ENCODE data around the gene LIMD2. TPM values are rescaled to one million over a fixed set of nuclear protein-coding genes. Genes with fewer than 3 reads are reported as not detected.
A peak's percentile ranks its signal among the peaks of the same experiment; 100 is the strongest.
"Not testable (repeated sequence)": the region's sequence is repeated elsewhere in the genome, so short reads cannot be mapped to it uniquely, and the experiment has no call there.

Gene LIMD2
- total and polyA plus RNA-seq, 8 donors: 19.1 to 44.9 (median 32.8) TPM

- peak in 1 of 4 donors; percentile 12 for DNase-seq
- Histone ChIP-seq H3K9me3 (no peaks in the 10 kb centered on the region), H3K27me3 (no peaks in the 10 kb centered on the region), H3K4me1 (peaks cover 3 to 18% of the 10 kb centered on the region in 2 donors), H3K4me3 (peak overlapping the region; percentile 60 to 77), H3K27ac (peak overlapping the region; percentile 86 to 97), H3K36me3 (peaks cover 0 to 6% of the 10 kb centered on the region in 2 donors)
- intact Hi-C loops (cut with DNase I): no loop called here
- TF ChIP-seq CTCF (IDR thresholded peaks at IDR 0.05): no peak
- ATAC-seq: no peak
These were observed 40.7 kb upstream of the LIMD2 start for GRCh38 chr17:63740464-63741142.

DNA sequence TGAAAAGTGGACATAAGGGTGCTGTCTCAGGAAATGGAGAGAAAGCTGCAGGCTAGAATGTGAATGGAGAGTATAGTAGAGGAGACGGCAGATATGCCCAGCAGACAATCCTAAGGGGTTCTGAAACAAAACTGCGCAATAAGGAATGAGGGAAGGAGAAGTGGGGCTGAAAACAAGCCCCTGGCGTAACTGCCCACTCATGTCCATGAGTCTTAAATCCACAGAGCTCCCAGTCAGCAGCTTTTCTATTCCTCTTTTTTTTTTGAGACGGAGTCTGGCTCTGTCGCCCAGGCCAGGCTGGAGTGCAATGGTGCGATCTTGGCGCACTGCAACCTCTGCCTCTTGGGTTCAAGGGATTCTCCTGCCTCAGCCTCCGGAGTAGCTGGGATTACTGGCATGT, 35.8 kb upstream of the LIMD2 start:
- DNase-seq (no peak), ATAC-seq (no peak)
- H3K9me3 ChIP-seq: no peaks in the 10 kb centered on the region
- no peaks in the 10 kb centered on the region for H3K36me3 ChIP-seq
- peaks cover 3 to 7% of the 10 kb centered on the region in 2 donors for H3K4me1 ChIP-seq
- TF ChIP-seq CTCF (IDR thresholded peaks at IDR 0.05): no peak
- no peak overlapping the region for H3K27ac ChIP-seq
- H3K4me3 ChIP-seq: no peak overlapping the region
- intact Hi-C loops (cut with DNase I): no loop called here
- H3K27me3 ChIP-seq: no peaks in the 10 kb centered on the region

GRCh38 chr17:63722403-63722802, 22.5 kb upstream of the LIMD2 start:
- H3K9me3 ChIP-seq: no peaks in the 10 kb centered on the region
- intact Hi-C loops (cut with DNase I): no loop called here
- peaks cover 0 to 40% of the 10 kb centered on the region in 2 donors for H3K36me3 ChIP-seq
- H3K27me3 ChIP-seq: no peaks in the 10 kb centered on the region
- DNase-seq (no peak), ATAC-seq (no peak)
- H3K27ac ChIP-seq: no peak overlapping the region
- H3K4me1 ChIP-seq: no peaks in the 10 kb centered on the region
- H3K4me3 ChIP-seq: no peak overlapping the region
- no peak for TF ChIP-seq CTCF (IDR thresholded peaks at IDR 0.05)

GRCh38 chr17:63720194-63720593, 20.3 kb upstream of the LIMD2 start:
- DNase-seq; H3K9me3 ChIP-seq; H3K27ac ChIP-seq; intact Hi-C loops (cut with DNase I); H3K4me1 ChIP-seq; H3K4me3 ChIP-seq; H3K27me3 ChIP-seq; ATAC-seq: not testable (repeated sequence)
- peaks cover 0 to 35% of the 10 kb centered on the region in 2 donors for H3K36me3 ChIP-seq

DNA sequence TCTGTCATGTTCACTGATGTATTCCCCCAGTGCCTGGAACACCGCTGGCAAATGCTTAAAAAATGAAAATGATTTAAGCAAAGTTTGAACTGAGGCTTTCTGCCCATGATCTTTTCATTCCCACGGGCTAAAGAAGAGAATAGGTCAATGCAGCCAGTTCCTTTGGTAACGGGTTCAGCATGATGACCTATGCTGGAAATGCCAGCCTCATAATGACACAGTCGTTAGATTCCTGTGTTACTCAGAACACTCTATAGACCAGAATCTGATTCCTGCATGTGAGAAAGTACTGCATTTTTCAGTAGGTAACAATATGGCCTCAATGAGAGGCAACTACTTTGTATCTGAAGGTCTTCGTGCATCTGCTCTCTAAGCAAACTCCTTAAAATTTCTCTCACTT, 19.1 kb upstream of the LIMD2 start:
- no peak for DNase-seq
- Histone ChIP-seq H3K27me3 (no peaks in the 10 kb centered on the region), H3K27ac (no peak overlapping the region), H3K4me3 (no peak overlapping the region), H3K9me3 (no peaks in the 10 kb centered on the region), H3K36me3 (peaks cover 0 to 26% of the 10 kb centered on the region in 2 donors), H3K4me1 (no peaks in the 10 kb centered on the region)
- intact Hi-C loops (cut with DNase I): no loop called here
- no peak for TF ChIP-seq CTCF (IDR thresholded peaks at IDR 0.05)
- ATAC-seq: no peak

DNA sequence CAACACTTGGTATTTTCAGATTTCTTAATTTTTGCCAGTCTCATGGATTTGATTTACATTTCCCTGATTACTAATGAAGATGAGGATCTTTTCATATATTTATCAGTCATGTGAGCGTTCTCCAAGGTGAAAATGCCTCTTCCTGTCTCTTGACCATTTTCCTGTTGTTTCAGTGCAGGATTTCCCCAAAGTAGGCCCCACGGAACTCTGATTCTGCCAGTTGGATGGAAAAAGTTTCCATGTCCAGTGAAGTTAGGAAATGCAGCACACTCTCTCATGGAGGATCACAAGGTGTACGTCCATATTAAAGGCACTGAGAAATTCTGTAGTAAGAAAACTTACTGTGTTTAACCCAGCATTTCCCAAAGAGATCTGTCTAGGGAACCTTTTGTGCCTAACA, 16.5 kb upstream of the LIMD2 start:
- Histone ChIP-seq H3K4me1 (no peaks in the 10 kb centered on the region), H3K27ac (no peak overlapping the region), H3K36me3 (peaks cover 0 to 51% of the 10 kb centered on the region in 2 donors), H3K27me3 (no peaks in the 10 kb centered on the region), H3K4me3 (no peak overlapping the region), H3K9me3 (no peaks in the 10 kb centered on the region)
- no peak for TF ChIP-seq CTCF (IDR thresholded peaks at IDR 0.05)
- intact Hi-C loops (cut with DNase I): no loop called here
- no peak for ATAC-seq
- DNase-seq: no peak

Measured in left lung (tissue), 10 donors.